IPS-18a (cell line): Measurements from ENCODE around the gene VRK3.

ENCODE experiments used
- H3K27ac ChIP-seq: one replicate; pipeline ENCODE4 v1.5.1; 2013; ENCODE audit warnings: low read length
- H3K27me3 ChIP-seq: one replicate; pipeline ENCODE4 v1.6.1; 2013; ENCODE audit warnings: mild to moderate bottlenecking, low read length; ENCODE audit not compliant: control insufficient read depth, insufficient read depth
- H3K36me3 ChIP-seq: one replicate; pipeline ENCODE4 v1.6.1; 2013; ENCODE audit warnings: low read depth, low read length; ENCODE audit not compliant: control insufficient read depth
- H3K4me1 ChIP-seq: one replicate; pipeline ENCODE4 v1.6.1; 2013; ENCODE audit warnings: low read depth, low read length; ENCODE audit not compliant: control insufficient read depth
- H3K4me3 ChIP-seq: one replicate; pipeline ENCODE4 v1.5.1; 2013; ENCODE audit warnings: low read length
- H3K9ac ChIP-seq: one replicate; pipeline ENCODE4 v1.6.1; 2013; ENCODE audit warnings: mild to moderate bottlenecking, low read length, moderate library complexity
- H3K9me3 ChIP-seq: one replicate; pipeline ENCODE4 v1.6.1; 2013; ENCODE audit warnings: low read depth, low read length; ENCODE audit not compliant: control insufficient read depth

Gene VRK3

GRCh38 chr19:49927526-49928264 lies 97.5 kb downstream of the VRK3 start:
- Histone ChIP-seq H3K27ac (no peak overlapping the region), H3K36me3 (peaks cover 38% of the 10 kb centered on the region), H3K9ac (no peak overlapping the region), H3K4me1 (peaks cover 6% of the 10 kb centered on the region), H3K9me3 (no peaks in the 10 kb centered on the region), H3K4me3 (peak overlapping the region; percentile 87), H3K27me3 (no peaks in the 10 kb centered on the region)

GRCh38 chr19:49926515-49926914 lies 98.7 kb downstream of the VRK3 start:
- H3K9me3 ChIP-seq: no peaks in the 10 kb centered on the region
- no peak overlapping the region for H3K27ac ChIP-seq
- peaks cover 6% of the 10 kb centered on the region for H3K4me1 ChIP-seq
- H3K36me3 ChIP-seq: peaks cover 38% of the 10 kb centered on the region
- no peak overlapping the region for H3K9ac ChIP-seq
- no peaks in the 10 kb centered on the region for H3K27me3 ChIP-seq
- no peak overlapping the region for H3K4me3 ChIP-seq
